Nucleus accumbens (tissue), 56 donors: Measurements from ENCODE around the gene CARD16.
"Not testable (repeated sequence)": the region's sequence is repeated elsewhere in the genome, so short reads cannot be mapped to it uniquely, and the experiment has no call there.

Experiments used
- DNase-seq, 56 donors: peaks; one replicate each; lab custom pipeline; 2025; lab: John Stamatoyannopoulos, UW

The CARD16 gene

DNA sequence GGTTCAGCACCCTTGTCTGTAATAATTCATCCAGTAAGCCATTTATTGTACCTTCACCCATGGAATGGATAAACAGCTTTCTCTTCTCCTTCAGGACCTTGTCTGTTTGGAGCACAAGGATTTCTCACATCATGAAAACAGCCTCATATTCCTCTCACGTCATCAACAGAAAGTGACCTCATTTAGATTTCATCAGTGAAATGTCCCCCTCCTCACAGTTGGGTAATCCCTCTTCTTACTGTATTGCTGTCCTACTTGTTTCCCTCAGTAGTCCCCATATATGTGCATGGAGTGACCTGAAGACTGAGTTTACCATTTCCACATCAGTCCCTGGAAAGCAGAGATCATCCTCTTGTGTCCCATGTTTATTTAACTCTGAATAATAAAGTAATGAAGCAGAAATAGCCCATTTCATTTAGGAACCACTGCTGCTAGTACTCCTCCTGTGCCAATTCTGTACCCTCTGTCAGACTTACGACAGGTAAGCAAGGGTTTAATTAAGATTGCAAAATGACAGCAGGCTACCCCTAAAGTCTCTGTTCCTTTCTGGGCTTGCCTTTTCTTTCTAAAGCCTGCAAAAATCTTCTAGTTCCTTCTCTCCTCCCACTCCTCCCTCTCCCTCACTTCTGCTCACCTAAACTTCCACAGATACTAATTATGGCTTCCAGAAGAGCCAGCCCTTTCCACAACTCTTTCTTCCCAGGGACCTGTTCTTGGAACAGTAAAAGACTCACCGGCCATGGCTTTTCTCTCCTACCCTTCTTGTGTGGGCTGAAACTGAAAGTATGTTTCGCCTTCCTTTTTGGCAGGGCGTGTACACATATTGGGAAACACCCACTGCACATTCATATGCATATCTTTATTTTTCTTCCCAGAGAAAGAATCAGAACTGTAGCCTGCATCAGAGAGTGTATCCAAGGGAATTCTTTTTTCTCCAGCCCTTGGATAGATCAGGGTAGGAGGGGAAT lies at the start of gene CARD16:
Gene CARD16, minus strand, starts transcription at position 779 of the 968 bp plus-strand sequence. Its CDS starts 38 bp downstream, at position 741.
- DNase-seq: not testable (repeated sequence)

DNA sequence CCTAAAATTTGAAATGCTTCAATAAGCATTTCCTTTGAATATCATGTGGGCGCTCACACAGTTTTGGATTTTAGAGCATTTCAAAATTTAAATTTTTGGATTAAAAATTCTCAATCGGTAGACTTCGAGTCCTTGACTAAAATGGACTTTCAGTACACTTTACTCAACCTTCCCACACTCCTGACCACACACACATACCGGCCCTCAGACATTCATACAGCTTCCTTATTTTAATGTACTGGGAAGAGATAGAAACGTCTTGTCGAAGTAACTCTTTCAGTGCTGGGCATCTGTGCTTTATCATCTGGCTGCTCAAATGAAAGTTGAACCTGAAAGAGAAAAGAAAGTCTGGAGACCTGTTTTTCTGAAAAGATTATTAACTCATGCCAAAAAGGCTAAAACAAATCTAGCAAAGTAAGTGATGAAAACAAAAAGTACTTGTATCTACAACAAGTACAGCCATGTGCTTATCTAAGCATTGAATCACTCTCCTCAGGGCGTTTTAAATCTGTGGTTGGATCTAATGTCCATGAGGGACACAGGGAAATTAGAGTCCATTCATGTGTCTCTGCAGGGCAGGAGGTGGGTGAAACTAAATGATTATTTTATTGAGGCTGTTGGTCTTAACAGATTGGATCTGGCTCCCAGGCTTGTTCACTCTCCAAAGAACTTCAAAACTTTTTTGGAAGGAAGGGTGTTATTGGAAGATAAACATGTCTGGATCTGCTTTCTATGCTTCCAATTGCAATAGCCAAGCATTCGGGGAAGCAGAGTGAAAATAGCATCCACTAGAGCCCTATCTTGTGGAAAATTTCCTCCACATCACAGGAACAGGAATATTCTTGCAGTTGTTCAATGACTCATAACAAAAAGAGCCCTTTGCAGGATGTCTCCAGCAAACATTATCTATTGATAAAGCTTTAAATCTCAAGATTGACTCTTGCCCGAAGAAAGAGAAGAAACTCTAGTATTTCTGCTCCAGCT lies 47.4 kb upstream of the CARD16 start:
- no peak for DNase-seq

DNA sequence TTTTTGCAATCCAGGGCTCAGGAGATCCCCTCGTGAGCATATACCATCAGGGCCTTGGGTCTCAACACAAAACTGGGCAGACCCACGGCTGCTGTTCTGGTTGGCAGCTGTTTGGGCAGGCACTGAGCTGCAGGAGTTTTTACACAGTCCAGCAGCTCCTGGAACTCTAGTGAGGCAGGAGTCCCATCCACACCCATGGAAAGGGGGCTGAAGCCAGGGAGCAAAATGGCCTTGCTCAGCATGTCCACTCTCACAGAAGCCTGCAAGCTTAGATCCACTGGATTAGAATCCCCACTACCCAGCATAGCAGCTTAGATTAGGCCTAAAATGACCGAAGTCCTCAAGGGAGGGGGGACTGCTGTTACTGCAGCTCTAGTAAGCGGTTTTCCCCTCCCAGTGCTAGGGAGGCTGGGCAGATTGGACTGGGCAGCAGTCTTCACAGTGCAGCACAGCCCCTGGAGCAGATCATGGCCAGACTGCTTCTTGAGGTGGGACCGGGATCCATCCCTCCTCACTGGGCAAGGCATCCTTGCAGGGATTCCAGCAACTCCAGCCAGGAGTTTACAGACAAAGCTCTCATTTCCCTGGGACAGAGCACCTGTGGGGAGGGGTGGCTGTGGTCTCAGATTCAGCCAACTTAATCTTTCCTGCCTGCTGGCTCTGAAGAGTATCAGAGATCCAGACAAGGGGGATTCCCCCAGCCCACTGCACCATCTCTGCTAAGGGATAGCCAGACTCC lies 36.4 kb upstream of the CARD16 start:
- no peak for DNase-seq

DNA sequence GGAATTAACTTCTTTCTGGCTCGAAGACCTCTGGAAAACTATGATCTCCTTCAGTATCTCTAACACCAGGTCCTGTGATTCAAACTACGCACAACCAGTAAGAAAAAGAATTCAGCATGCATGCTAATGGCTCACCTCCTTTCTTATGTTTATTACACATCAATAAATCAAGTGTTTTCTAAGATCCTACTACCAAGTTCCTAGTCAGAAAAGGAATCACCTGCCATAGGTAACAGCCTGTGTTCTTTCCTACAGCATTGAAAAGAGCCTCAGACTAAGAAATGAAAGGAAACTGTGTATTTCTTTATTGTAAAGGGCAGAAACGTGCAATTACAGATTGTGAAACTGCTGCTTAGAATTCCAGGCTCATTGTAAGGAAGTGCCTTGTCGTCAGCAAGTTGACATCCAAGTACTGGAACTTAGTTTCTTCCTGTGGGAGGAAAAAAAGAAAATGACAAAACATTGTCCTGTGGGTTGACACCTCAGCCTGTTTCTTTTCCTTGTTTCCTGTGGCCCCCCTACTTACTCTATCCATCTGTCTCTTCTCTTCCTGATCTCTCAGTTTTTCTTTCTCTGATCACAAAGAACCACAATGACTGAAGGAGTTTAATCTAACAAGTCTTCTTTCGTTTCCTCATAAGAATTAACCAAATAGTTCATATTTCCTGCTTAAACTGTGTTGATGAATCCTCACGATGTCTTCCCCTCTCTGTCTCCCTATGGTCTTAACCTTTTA lies 35.2 kb upstream of the CARD16 start:
- DNase-seq: not testable (repeated sequence)

DNA sequence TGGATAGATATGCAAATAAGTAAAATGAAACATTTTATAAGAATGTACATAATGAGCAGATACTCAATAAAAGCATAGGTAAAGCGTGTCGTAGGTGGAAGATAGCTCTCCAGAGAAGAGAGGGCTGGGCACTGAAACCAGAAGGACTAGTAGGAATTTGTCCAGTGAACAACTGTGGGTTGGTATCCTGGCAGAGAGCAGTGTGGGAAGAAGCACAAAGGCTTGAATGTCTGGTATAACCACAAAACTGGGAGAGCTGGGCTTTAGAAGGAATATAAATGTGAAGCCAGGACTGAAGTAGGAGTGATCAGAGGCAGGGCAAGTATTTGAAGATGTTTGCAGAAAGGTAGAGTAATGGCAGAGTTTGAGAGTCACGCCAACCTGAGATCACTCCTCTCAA lies 33.1 kb upstream of the CARD16 start:
- DNase-seq: no peak

DNA sequence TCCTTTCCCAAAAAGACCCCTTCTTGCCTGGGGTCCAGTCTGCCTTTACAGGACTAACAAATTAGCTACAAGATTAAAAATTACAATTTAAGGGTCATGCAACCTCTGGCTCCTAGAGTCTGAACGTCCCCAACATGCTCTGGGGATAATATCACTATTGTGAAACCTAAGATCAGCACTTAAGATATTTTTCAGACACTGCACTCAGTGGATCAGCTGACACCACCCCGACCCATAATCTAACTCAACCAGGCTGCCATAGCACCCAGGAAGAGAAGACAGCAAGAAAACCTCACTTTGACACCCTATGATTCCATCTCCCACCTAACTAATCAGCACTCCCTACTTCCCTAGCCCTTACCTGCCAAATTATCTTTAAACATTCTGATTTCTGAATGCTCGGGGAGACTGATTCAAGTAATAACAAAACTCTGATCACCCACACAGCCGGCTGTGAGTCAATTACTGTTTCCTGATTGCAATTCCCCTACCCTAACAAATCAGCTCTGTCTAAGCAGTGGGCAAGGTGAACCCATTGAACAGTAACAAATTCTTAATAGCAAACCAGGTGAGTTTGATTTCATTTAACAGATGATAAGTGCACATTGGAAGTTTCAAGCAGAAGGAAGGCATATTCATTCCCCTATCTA lies 32.1 kb upstream of the CARD16 start:
- not testable (repeated sequence) for DNase-seq

DNA sequence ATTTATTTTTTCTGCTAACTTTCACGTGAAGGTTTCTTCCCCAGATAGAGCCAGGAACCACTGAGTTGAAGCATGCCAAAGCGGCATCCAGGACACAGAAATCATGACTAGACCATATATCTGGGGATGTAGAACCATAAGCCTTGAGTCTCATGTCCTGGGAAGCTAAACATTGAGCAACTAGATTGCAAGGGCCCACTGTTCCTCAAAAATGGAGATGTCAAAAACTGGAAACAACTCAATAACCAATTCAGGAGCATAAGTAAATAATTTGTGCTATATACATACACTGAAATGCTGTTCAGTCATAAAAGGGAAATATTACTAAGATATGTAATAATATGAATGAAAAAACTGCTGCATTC lies 29.0 kb upstream of the CARD16 start:
- no peak for DNase-seq

DNA sequence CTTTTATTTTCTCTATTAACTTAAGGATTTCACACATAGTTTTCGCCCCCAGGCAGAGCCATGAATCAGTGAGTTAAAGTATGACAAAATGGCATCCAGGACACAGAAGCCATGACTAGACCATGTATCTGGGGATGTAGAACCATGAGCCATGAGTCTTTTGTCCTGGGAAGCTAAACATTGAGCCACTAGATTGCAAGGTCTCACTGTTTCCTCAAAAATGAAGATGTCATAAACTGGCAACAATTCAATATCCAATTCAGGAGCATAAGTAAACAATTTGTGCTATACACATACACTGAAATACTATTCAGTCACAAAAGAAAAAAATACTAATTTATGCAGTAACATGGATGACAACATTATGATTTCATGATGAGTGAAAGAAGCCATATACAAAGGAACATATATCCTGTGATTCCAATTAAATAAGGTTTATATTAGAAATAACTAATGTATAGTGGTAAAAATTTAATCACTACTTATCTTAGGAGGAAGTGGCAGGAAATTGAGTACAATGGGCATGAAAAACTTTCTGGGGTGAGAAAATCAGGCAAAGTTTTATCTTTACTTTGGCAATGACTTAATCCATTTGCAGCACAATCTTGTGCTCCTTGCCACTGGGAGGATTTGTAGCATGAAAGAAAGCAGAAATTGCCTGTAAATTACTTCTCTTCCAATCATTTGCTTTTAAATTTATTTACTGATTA lies 28.5 kb upstream of the CARD16 start:
- DNase-seq: no peak

DNA sequence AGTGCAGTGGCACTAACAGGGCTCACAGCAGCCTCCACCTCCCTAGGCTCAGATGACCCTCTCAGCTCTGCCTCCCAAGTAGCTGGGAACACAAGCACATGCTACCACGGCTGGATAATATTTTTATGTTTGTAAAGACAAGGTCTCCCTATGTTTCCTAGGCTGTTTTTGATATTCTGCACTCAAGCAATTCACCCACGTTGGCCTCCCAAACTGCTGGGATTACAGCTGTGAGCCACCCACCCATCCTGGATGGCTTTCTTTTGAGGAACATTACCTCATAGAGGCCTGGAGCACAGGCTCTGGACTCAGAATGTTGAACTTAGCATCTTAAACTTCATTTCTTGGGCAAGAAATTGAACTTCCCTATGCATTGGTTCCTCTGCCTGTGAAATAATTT lies 26.9 kb upstream of the CARD16 start:
- not testable (repeated sequence) for DNase-seq

DNA sequence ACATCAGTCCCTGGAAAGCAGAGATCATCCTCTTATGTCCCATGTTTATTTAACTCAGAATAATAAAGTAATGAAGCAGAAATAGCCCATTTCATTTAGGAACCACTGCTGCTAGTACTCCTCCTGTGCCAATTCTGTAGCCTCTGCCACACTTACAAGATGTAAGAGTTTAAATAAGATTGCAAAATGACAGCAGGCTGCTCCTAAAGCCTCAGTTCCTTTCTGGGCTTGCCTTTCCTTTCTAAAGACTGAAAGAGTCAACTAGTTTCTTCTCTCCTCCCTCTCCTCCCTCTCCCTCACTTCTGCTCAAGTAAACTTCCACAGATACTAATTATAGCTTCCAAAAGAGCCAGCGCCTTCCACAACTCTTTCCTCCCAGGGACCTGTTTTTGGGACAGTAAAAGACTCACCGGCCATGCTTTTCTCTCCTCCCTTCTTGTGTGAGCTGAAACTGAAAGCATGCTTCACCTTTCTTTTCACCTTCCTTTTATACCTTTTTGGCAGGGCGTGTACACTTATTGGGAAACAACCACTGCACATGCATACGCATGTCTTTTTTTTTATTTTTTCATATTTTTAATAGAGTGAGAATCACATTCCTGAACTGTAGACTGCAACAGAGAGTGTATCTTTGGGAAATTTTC lies 26.1 kb upstream of the CARD16 start:
- no peak for DNase-seq

DNA sequence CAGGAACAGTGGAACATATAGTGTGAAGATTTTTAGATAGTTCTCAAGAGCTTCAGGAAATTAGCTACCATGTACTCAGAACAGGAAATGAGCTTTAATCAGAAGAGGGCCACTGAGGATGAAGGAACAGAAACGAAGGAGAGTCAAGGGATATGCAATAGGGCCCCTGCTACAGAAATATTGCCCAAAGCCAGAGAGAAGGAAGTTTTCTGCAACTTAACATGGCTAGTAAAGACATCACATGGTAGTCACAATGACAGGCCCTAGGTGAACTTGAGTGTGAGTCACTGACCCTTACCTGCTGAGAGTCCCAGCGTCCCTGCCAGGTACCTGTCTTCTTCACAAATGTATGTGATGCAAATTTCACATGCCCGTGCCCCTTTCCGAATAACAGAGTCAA lies 25.2 kb upstream of the CARD16 start:
- DNase-seq: no peak

DNA sequence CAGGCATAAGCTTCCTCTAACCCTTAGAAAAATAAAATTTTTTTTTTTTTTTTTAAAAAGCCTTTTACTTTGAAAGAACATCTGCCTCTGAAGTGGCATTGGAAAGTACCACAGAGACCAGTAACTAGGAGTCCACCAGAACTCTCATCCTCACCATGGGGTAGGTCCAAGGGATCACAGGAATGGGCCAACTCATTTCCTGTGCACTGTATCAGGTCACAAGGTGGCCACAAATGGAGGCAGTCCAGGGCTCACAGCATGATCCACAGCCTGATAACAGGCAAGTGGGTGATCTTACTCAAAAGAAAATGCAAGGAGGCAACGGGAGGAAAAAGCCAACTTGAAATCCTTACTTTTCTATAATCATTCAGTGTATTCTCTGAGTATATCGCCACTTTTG lies 24.6 kb upstream of the CARD16 start:
- not testable (repeated sequence) for DNase-seq

DNA sequence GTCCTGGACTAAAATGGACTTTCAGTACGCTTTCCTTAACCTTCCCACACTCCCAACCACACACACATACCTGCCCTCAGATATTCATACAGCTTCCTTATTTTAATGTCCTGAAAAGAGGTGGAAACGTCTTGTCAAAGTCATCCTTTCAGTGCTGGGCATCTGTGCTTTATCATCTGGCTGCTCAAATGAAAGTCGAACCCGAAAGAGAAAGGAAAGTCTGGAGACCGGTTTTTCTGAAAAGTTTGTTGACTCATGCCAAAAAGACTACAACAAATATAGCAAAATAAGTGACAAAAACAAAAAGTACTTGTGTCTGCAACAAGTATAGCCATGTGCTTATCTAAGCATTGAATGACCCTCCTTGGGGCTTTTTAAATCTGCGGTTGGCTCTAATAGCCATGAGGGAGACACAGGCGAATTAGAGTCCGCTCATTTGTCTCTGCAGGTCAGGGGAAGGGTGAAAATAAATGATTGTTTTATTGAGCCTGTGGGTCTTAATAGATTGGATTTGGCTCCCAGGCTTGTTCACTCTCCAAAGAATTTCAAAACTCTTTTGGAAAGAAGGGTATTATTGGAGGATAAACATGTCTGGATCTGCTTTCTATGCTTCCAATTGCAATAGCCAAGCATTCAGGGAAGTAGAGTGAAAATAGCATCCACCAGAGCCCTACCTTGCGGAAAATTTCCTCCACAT lies 18.3 kb upstream of the CARD16 start:
- not testable (repeated sequence) for DNase-seq

DNA sequence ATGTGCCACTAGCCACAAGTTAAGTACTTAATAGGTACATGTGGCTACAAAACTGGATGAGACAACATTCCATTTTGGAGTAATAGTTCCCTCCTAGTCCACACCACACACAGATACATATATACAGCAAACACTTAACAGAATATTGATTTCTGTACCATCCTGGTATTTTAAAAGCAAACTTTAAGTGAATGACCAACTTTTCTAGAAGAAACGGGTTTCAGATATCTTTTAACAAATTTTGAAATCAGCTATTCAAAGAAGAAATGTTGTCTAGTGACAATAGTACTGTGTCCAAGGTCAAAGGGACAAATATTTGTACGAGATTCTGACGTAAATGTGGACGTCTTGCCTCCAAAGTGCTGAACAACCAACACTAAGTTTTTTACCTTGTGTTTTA lies 12.3 kb upstream of the CARD16 start:
- DNase-seq: no peak

DNA sequence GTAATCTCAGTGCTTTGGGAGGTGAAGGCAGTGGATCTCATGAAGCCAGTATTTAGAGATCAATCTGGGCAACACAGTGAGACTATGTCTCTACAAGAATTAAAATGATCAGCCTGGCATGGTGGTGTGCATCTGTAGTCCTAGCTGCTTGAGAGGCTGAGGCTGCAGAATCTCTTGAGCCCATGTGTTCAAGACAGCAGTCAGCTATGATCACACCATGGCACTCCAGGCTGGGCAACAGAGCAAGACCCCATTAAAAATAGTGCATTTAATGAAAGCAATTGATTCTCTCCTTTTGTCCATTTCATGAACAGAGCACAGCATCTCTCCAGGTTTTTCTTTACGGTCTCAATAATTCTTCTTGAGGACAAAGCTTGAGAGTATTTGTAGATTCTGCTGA lies 11.3 kb upstream of the CARD16 start:
- DNase-seq: no peak

DNA sequence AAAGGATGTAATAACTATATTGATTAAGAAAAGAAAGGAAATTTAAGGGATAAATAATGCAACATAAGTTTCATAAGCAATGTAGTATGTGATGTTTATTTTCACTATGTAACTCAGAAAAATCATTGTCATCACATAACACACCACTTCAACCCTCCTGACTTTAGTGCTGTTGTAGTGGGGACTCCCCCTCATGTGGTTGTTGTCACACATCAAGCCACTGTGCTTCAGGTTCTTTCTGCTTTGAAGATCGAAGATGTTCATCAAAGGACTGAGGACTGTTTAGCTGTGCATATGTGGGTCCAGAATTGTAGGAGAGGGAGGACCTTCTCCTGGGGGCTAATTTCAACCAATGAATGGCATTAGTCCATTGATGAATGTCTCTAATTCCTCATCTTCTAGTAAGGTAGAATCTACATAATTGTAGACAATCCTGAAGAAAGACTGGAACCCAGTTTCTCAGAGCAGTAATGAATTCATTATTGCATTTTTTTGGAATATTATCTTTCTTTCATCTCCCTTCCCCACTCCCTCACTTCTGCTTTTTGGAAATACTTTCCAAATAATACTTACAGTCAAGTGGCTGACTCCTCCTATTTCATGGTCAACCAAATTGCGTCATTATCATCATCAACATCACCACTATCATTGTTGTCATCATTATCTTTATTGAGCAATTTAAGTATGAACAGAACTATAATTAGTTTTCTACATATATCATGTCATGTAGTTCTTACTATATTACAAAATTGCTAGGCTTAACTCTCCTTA lies 9.8 kb upstream of the CARD16 start:
- DNase-seq: no peak

DNA sequence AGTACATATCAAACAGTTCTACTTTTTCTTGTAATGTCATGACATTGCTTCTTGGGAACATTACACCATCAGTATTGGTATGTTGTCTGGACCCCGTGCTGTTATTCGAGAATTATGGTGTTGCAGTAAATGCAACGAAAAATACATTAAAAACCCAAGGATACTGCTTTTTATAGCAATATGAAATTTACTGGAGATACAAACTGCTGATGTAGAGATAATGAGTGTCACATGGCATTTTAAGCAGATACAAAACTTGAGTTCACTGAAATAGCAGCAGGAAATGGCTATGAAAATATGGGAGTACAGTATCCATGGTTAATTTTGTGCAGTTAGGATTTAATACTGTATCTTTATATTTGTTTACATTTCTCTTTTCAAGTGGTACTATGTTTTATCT lies 7.4 kb upstream of the CARD16 start:
- DNase-seq: no peak
